Stimulated activated CD8-positive, alpha-beta memory T cell treated with anti-CD3 and anti-CD28 coated beads, Interleukin-7, amount 100 ng/mL, for 48 hours (primary cell): ENCODE data around the gene MAP3K7CL.

ENCODE experiments used
- DNase-seq, 2 donors: peaks; one replicate each; pipeline ENCODE4 v3.0.0-alpha.2; 2020; ENCODE audit warnings: low read depth in 1 of 2; ENCODE audit errors: extremely low read depth in 1 of 2

Gene MAP3K7CL

GRCh38 chr21:29193901-29194300 is 63.5 kb downstream of the MAP3K7CL start:
- DNase-seq: no peak

GRCh38 chr21:29194342-29194741 is 63.9 kb downstream of the MAP3K7CL start:
- no peak for DNase-seq

- no peak for DNase-seq
These were observed 64.4 kb downstream of the MAP3K7CL start for GRCh38 chr21:29194847-29195246.

- peak; percentile 28 to 73 for DNase-seq
These were observed 65.7 kb downstream of the MAP3K7CL start for GRCh38 chr21:29195981-29196669.

- no peak for DNase-seq
These were observed 66.3 kb downstream of the MAP3K7CL start for GRCh38 chr21:29196670-29197191.

GRCh38 chr21:29201186-29201585 is 70.7 kb downstream of the MAP3K7CL start:
- DNase-seq: no peak

- no peak for DNase-seq
These were observed 74.6 kb downstream of the MAP3K7CL start for GRCh38 chr21:29205009-29205408.

GRCh38 chr21:29205988-29206387 is 75.5 kb downstream of the MAP3K7CL start:
- no peak for DNase-seq

- no peak for DNase-seq
These were observed 76.0 kb downstream of the MAP3K7CL start for GRCh38 chr21:29206445-29206844.

GRCh38 chr21:29207201-29207600 is 76.8 kb downstream of the MAP3K7CL start:
- DNase-seq: no peak

- no peak for DNase-seq
These were observed 77.7 kb downstream of the MAP3K7CL start for GRCh38 chr21:29208044-29208681.

GRCh38 chr21:29208682-29209059 is 78.2 kb downstream of the MAP3K7CL start:
- DNase-seq: no peak

GRCh38 chr21:29209696-29210095 is 79.3 kb downstream of the MAP3K7CL start:
- no peak for DNase-seq

- no peak for DNase-seq
These were observed 80.8 kb downstream of the MAP3K7CL start for GRCh38 chr21:29211205-29211604.

- no peak for DNase-seq
These were observed 82.0 kb downstream of the MAP3K7CL start for GRCh38 chr21:29212446-29212845.

GRCh38 chr21:29213513-29214385 is 83.3 kb downstream of the MAP3K7CL start:
- no peak for DNase-seq

- DNase-seq: no peak
These were observed 85.3 kb downstream of the MAP3K7CL start for GRCh38 chr21:29215709-29216108.

- DNase-seq: no peak
These were observed 87.4 kb downstream of the MAP3K7CL start for GRCh38 chr21:29217818-29218291.

- no peak for DNase-seq
These were observed 88.3 kb downstream of the MAP3K7CL start for GRCh38 chr21:29218749-29219148.

GRCh38 chr21:29219165-29219770 is 88.8 kb downstream of the MAP3K7CL start:
- DNase-seq: no peak

GRCh38 chr21:29221253-29221744 is 90.9 kb downstream of the MAP3K7CL start:
- DNase-seq: no peak
